ENCODE data around the gene COL27A1.
A peak's percentile ranks its signal among the peaks of the same experiment; 100 is the strongest.

COL27A1 gene

DNA sequence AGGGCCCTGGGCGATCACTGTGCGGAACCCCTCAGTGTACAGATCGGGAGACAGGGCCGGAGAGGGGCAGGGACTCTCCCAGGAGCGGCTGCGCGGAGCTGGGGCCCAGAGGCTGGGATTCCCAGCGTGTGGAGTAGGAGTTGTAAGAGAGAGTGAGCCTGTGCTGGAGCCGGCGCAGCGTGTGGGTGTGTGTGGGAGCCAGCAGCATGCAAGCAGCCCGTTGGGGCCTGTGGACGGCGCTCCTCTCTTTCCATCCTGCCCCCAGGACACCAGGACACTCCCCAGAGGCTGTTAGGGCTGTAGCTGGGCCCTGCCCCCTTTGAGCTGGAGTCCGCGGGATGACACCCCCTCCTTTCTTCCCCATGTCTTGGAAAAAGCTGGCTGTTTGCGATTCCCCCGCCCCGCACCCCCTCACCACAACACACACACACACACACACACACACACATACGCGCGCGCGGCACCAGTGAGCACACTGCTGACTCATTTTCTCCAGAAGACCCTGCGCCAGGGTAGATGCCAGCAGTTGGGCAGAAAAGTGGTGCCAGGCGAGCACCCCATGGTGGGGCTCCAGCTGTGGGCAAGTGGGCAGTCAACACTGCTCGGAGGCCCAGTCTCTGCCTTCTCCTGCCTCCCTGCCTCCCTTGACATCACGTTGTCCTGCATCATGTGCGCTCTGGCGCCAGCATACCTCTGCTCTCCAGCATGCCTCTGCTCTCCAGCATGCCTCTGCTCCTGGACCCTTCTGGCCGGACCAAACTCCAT is 1.5 kb downstream of the COL27A1 start:
- TF ChIP-seq, protein P1, sequence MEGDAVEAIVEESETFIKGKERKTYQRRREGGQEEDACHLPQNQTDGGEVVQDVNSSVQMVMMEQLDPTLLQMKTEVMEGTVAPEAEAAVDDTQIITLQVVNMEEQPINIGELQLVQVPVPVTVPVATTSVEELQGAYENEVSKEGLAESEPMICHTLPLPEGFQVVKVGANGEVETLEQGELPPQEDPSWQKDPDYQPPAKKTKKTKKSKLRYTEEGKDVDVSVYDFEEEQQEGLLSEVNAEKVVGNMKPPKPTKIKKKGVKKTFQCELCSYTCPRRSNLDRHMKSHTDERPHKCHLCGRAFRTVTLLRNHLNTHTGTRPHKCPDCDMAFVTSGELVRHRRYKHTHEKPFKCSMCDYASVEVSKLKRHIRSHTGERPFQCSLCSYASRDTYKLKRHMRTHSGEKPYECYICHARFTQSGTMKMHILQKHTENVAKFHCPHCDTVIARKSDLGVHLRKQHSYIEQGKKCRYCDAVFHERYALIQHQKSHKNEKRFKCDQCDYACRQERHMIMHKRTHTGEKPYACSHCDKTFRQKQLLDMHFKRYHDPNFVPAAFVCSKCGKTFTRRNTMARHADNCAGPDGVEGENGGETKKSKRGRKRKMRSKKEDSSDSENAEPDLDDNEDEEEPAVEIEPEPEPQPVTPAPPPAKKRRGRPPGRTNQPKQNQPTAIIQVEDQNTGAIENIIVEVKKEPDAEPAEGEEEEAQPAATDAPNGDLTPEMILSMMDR (IDR thresholded peaks at IDR 0.05; ENCODE audit: borderline replicate concordance, extremely low read depth, low read length, poor library complexity, severe bottlenecking), result no peak
- TF ChIP-seq EZH2 (IDR thresholded peaks at IDR 0.05; ENCODE audit: borderline replicate concordance, low read depth, low read length, severe bottlenecking), result no peak
- H3K9me3 ChIP-seq (ENCODE audit: insufficient read depth, low read length, severe bottlenecking), result no peaks in the 10 kb centered on the region
- no peaks in the 10 kb centered on the region for H3K79me2 ChIP-seq (ENCODE audit: insufficient read depth, low read length)
- peak; percentile 7 for DNase-seq
- peaks cover 4% of the 10 kb centered on the region; the same call in 1 of the 2 replicates for H3K4me1 ChIP-seq (ENCODE audit: insufficient read depth, low read length)
- ATAC-seq (ENCODE audit: insufficient read depth, low read depth), result no peak
- peaks cover 6% of the 10 kb centered on the region for H3K27me3 ChIP-seq (ENCODE audit: insufficient read depth, low read length, poor library complexity)
- H3K4me2 ChIP-seq (ENCODE audit: insufficient read depth, low read length), result no peak overlapping the region
- H3K4me3 ChIP-seq (ENCODE audit: low read depth in 1 of 2, low read length in 2 of 2), result no peak overlapping the region
- H3K27ac ChIP-seq (ENCODE audit: low read length), result no peak overlapping the region
- H2AFZ ChIP-seq (ENCODE audit: low read depth, low read length), result no peak overlapping the region
- no peak overlapping the region for H3K9ac ChIP-seq (ENCODE audit: low read depth, low read length)
- H4K20me1 ChIP-seq (ENCODE audit: insufficient read depth, low read length), result no peaks in the 10 kb centered on the region
- H3K36me3 ChIP-seq (ENCODE audit: insufficient read depth, low read length), result no peaks in the 10 kb centered on the region

DNA sequence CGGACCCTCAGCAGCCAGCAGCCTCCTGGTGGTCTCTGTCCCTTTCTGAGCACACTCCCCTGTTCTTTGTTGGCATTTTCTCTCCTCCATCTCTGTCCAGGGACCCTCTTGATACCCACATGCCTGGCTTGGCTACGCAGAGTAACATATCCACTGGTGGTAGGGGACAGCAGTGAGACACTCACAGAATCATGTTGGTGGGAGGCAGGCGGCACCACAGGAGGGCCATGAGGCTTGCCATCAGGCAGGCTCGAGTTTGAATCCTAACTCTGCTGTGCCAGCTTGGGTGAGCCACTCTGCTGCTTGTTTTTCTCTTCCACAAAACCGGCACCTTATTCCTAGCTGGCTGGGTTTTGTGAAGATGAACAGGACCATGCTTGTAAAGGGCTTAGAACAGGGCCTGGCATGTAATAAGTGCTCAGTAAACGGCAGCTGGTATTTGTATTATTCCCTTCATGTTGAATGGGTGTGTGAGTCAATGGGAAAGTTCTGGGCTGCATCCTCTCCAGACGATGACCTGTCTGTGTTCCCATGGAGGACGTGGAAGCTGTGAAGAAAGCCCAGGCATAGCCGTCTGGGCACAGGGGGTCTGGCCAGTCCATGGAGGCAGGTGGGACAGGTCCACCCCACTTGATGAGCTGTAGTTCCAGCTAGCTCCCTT is 2.3 kb downstream of the COL27A1 start:
- Histone ChIP-seq H3K36me3 (ENCODE audit: insufficient read depth, low read length) (no peaks in the 10 kb centered on the region), H4K20me1 (ENCODE audit: insufficient read depth, low read length) (no peaks in the 10 kb centered on the region), H3K27ac (ENCODE audit: low read length) (no peak overlapping the region), H3K9ac (ENCODE audit: low read depth, low read length) (no peak overlapping the region), H2AFZ (ENCODE audit: low read depth, low read length) (no peak overlapping the region), H3K4me2 (ENCODE audit: insufficient read depth, low read length) (no peak overlapping the region), H3K27me3 (ENCODE audit: insufficient read depth, low read length, poor library complexity) (peaks cover 10% of the 10 kb centered on the region), H3K9me3 (ENCODE audit: insufficient read depth, low read length, severe bottlenecking) (no peaks in the 10 kb centered on the region), H3K79me2 (ENCODE audit: insufficient read depth, low read length) (no peaks in the 10 kb centered on the region), H3K4me3 (ENCODE audit: low read depth in 1 of 2, low read length in 2 of 2) (no peak overlapping the region), H3K4me1 (ENCODE audit: insufficient read depth, low read length) (peaks cover 4% of the 10 kb centered on the region; the same call in 1 of the 2 replicates)
- no peak for TF ChIP-seq EZH2 (IDR thresholded peaks at IDR 0.05; ENCODE audit: borderline replicate concordance, low read depth, low read length, severe bottlenecking)
- TF ChIP-seq, protein P1 (IDR thresholded peaks at IDR 0.05; ENCODE audit: borderline replicate concordance, extremely low read depth, low read length, poor library complexity, severe bottlenecking), result no peak
- ATAC-seq (ENCODE audit: insufficient read depth, low read depth) (no peak), DNase-seq (no peak)

DNA sequence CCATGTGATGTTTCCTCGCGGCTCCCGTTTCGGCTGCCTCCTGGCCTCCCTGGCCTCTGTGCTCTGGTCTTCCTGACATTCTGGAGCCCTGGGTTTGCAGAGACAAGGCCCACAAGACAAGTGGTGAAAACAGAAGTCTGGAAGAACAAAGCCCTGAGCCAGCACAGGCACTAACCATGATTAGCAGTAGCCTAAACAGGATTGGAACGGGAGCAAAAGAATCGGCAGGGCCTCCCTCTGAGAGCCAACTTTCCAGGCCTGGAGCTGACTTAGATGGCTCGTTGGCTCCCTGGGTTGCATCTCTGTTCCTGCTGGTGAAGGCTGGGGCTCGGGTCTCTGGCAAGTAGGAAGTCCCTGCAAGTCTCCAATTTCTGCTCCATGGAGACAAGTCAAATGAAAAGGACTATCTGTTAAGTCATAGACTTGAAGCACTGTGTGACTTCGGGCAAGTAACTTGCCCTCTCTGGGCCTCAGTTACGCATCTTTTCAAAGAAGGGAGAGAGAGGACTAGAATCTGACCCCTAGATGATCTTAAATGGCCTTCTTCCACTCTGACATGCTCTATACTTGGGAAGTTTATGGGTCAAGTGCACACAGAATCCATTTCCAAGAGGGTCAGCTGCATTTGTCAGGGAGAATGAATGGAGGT is 3.3 kb downstream of the COL27A1 start:
- TF ChIP-seq, protein P1 (IDR thresholded peaks at IDR 0.05; ENCODE audit: borderline replicate concordance, extremely low read depth, low read length, poor library complexity, severe bottlenecking), result no peak
- no peak for TF ChIP-seq EZH2 (IDR thresholded peaks at IDR 0.05; ENCODE audit: borderline replicate concordance, low read depth, low read length, severe bottlenecking)
- Histone ChIP-seq H3K9me3 (ENCODE audit: insufficient read depth, low read length, severe bottlenecking) (no peaks in the 10 kb centered on the region), H3K79me2 (ENCODE audit: insufficient read depth, low read length) (no peaks in the 10 kb centered on the region), H3K4me3 (ENCODE audit: low read depth in 1 of 2, low read length in 2 of 2) (no peak overlapping the region), H3K27ac (ENCODE audit: low read length) (no peak overlapping the region), H4K20me1 (ENCODE audit: insufficient read depth, low read length) (no peaks in the 10 kb centered on the region), H2AFZ (ENCODE audit: low read depth, low read length) (no peak overlapping the region), H3K36me3 (ENCODE audit: insufficient read depth, low read length) (no peaks in the 10 kb centered on the region), H3K9ac (ENCODE audit: low read depth, low read length) (no peak overlapping the region), H3K27me3 (ENCODE audit: insufficient read depth, low read length, poor library complexity) (peaks cover 10% of the 10 kb centered on the region), H3K4me2 (ENCODE audit: insufficient read depth, low read length) (no peak overlapping the region), H3K4me1 (ENCODE audit: insufficient read depth, low read length) (peaks cover 4% of the 10 kb centered on the region; the same call in 1 of the 2 replicates)
- DNase-seq, result no peak
- ATAC-seq (ENCODE audit: insufficient read depth, low read depth), result no peak
